ENCODE data around the gene DTNA.

GRCh38 chr18:34872066-34872465, 162.0 kb downstream of the DTNA start:
- TF ChIP-seq SIN3A (IDR thresholded peaks at IDR 0.05; ENCODE audit: borderline replicate concordance, insufficient read depth, low read depth, low read length) = no peak
- TF ChIP-seq CTCF (IDR thresholded peaks at IDR 0.05) = no peak
- no peak for TF ChIP-seq REST (IDR thresholded peaks at IDR 0.05; ENCODE audit: insufficient read depth in 1 of 2, low read depth in 2 of 2, low read length in 1 of 2)

All from Panc1 (cell line).